Measurements from ENCODE around the gene MARCKS.

MARCKS gene

GRCh38 chr6:113853252-113853651, 3.9 kb upstream of the MARCKS start:
- DNase-seq (ENCODE audit: low spot score): no peak

- no peak for DNase-seq (ENCODE audit: low spot score)
These were observed 2.3 kb upstream of the MARCKS start for GRCh38 chr6:113854531-113855499.

GRCh38 chr6:113855500-113856374, 1.4 kb upstream of the MARCKS start:
- DNase-seq (ENCODE audit: low spot score): no peak

GRCh38 chr6:113856375-113856624, 845 bp upstream of the MARCKS start:
- DNase-seq (ENCODE audit: low spot score): no peak

GRCh38 chr6:113857556-113858479, 673 bp downstream of the MARCKS start:
- DNase-seq (ENCODE audit: low spot score): no peak

GRCh38 chr6:113858480-113859348, 1.6 kb downstream of the MARCKS start:
- peak; percentile 66 for DNase-seq (ENCODE audit: low spot score)

GRCh38 chr6:113859349-113860180, 2.4 kb downstream of the MARCKS start:
- DNase-seq (ENCODE audit: low spot score): no peak

- no peak for DNase-seq (ENCODE audit: low spot score)
These were observed 3.2 kb downstream of the MARCKS start for GRCh38 chr6:113860181-113860955.

- no peak for DNase-seq (ENCODE audit: low spot score)
These were observed 5.0 kb downstream of the MARCKS start for GRCh38 chr6:113862112-113862511.

- DNase-seq (ENCODE audit: low spot score): no peak
These were observed 13.8 kb downstream of the MARCKS start for GRCh38 chr6:113870917-113871316.

GRCh38 chr6:113871975-113872374, 14.8 kb downstream of the MARCKS start:
- no peak for DNase-seq (ENCODE audit: low spot score)

- DNase-seq (ENCODE audit: low spot score): no peak
These were observed 16.0 kb downstream of the MARCKS start for GRCh38 chr6:113873043-113873667.

GRCh38 chr6:113875470-113875869, 18.3 kb downstream of the MARCKS start:
- DNase-seq (ENCODE audit: low spot score): no peak

GRCh38 chr6:113876695-113877094, 19.6 kb downstream of the MARCKS start:
- DNase-seq (ENCODE audit: low spot score): no peak

GRCh38 chr6:113879186-113880096, 22.3 kb downstream of the MARCKS start:
- peak; percentile 4 for DNase-seq (ENCODE audit: low spot score)

GRCh38 chr6:113881478-113881980, 24.4 kb downstream of the MARCKS start:
- no peak for DNase-seq (ENCODE audit: low spot score)

- DNase-seq (ENCODE audit: low spot score): no peak
These were observed 25.3 kb downstream of the MARCKS start for GRCh38 chr6:113882336-113883022.

All from hematopoietic multipotent progenitor cell treated with erythropoietin and hydrocortisone succinate and interleukin-3 and kit ligand, for 15 days (in vitro differentiated cells).